SH-SY5Y (cell line): ENCODE measurements around the gene TAF1D.

Source experiments
- GATA2 ChIP-seq: IDR thresholded peaks from 2 replicates; pipeline ENCODE4 v1.6.1; 2011; ENCODE audit warnings: mild to moderate bottlenecking, low read depth, low read length
- GATA3 ChIP-seq: IDR thresholded peaks from 2 replicates; pipeline ENCODE4 v1.6.1; 2011; ENCODE audit warnings: low read depth, mild to moderate bottlenecking, low read length, moderate library complexity

- TF ChIP-seq GATA3 (no peak), GATA2 (no peak)
Observed at GRCh38 chr11:93729129-93729616, 12.1 kb downstream of the TAF1D start.
